Measurements from ENCODE around the gene SLX9.

SLX9 gene

GRCh38 chr21:44923480-44924084 is 16.2 kb upstream of the SLX9 start:
- Histone ChIP-seq H3K9me3 (ENCODE audit: severe bottlenecking) (no peaks in the 10 kb centered on the region), H3K27ac (ENCODE audit: poor library complexity, severe bottlenecking) (no peak overlapping the region), H3K4me1 (ENCODE audit: insufficient read depth, poor library complexity, severe bottlenecking) (peaks cover 38% of the 10 kb centered on the region), H3K36me3 (ENCODE audit: low read depth) (no peaks in the 10 kb centered on the region), H3K4me3 (ENCODE audit: severe bottlenecking) (no peak overlapping the region), H3K27me3 (ENCODE audit: insufficient read depth, poor library complexity, severe bottlenecking) (no peaks in the 10 kb centered on the region)
- ATAC-seq (ENCODE audit: low read depth) (no peak), DNase-seq (ENCODE audit: low spot score) (no peak)
- TF ChIP-seq CTCF (IDR thresholded peaks at IDR 0.05; ENCODE audit: poor library complexity, severe bottlenecking) = no peak

GRCh38 chr21:44924606-44925377 is 15.0 kb upstream of the SLX9 start:
- no peak for TF ChIP-seq CTCF (IDR thresholded peaks at IDR 0.05; ENCODE audit: poor library complexity, severe bottlenecking)
- Histone ChIP-seq H3K4me3 (ENCODE audit: severe bottlenecking) (no peak overlapping the region), H3K4me1 (ENCODE audit: insufficient read depth, poor library complexity, severe bottlenecking) (peaks cover 43% of the 10 kb centered on the region), H3K9me3 (ENCODE audit: severe bottlenecking) (no peaks in the 10 kb centered on the region), H3K27ac (ENCODE audit: poor library complexity, severe bottlenecking) (peak overlapping the region; percentile 93), H3K27me3 (ENCODE audit: insufficient read depth, poor library complexity, severe bottlenecking) (no peaks in the 10 kb centered on the region), H3K36me3 (ENCODE audit: low read depth) (no peaks in the 10 kb centered on the region)
- DNase-seq (ENCODE audit: low spot score) = no peak
- ATAC-seq (ENCODE audit: low read depth) = no peak

DNA sequence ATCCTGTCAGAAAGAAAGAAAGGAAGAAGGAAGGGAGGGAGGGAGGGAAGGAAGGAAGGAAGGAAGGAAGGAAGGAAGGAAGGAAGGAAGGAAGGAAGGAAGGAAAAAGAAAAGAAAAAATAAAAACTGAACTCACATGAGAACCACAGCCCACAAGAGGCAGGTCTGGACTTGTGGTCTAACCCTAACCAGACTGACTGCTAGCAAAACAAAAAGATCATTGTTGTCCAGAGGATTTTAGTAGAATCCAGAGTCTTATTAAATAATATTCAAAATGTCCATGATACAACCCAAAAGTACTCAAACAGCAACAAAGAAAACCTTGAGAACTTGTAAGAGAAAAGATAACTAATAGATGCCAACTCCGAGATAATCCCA is 14.5 kb upstream of the SLX9 start:
- no peak for TF ChIP-seq CTCF (IDR thresholded peaks at IDR 0.05; ENCODE audit: poor library complexity, severe bottlenecking)
- H3K9me3 ChIP-seq (ENCODE audit: severe bottlenecking) = no peaks in the 10 kb centered on the region
- DNase-seq (ENCODE audit: low spot score) (no peak), ATAC-seq (ENCODE audit: low read depth) (no peak)
- H3K27ac ChIP-seq (ENCODE audit: poor library complexity, severe bottlenecking) = peak overlapping the region; percentile 93
- peaks cover 43% of the 10 kb centered on the region for H3K4me1 ChIP-seq (ENCODE audit: insufficient read depth, poor library complexity, severe bottlenecking)
- no peaks in the 10 kb centered on the region for H3K36me3 ChIP-seq (ENCODE audit: low read depth)
- H3K27me3 ChIP-seq (ENCODE audit: insufficient read depth, poor library complexity, severe bottlenecking) = no peaks in the 10 kb centered on the region
- H3K4me3 ChIP-seq (ENCODE audit: severe bottlenecking) = no peak overlapping the region

- Histone ChIP-seq H3K27me3 (ENCODE audit: insufficient read depth, poor library complexity, severe bottlenecking) (peaks cover 3% of the 10 kb centered on the region), H3K36me3 (ENCODE audit: low read depth) (no peaks in the 10 kb centered on the region), H3K27ac (ENCODE audit: poor library complexity, severe bottlenecking) (peak overlapping the region; percentile 93), H3K4me3 (ENCODE audit: severe bottlenecking) (no peak overlapping the region), H3K9me3 (ENCODE audit: severe bottlenecking) (no peaks in the 10 kb centered on the region), H3K4me1 (ENCODE audit: insufficient read depth, poor library complexity, severe bottlenecking) (peaks cover 43% of the 10 kb centered on the region)
- DNase-seq (ENCODE audit: low spot score) = no peak
- TF ChIP-seq CTCF (IDR thresholded peaks at IDR 0.05; ENCODE audit: poor library complexity, severe bottlenecking) = no peak
- no peak for ATAC-seq (ENCODE audit: low read depth)
Observed at GRCh38 chr21:44926331-44927101, 13.3 kb upstream of the SLX9 start.

All from RWPE2 (cell line).